ENCODE measurements around the gene NFYA. TPM values are rescaled to one million over a fixed set of nuclear protein-coding genes. Genes with fewer than 3 reads are reported as not detected.

Gene NFYA
- total and polyA plus RNA-seq, 9 donors: 7.6 to 33.3 (median 20.7) TPM

- no peaks in the 10 kb centered on the region for H3K9me3 ChIP-seq
- H3K27ac ChIP-seq: no peak overlapping the region
- DNase-seq: no peak
- H3K36me3 ChIP-seq: no peaks in the 10 kb centered on the region
- H3K4me3 ChIP-seq: no peak overlapping the region
- 78 to 84% (median 82%) methylated on average over 3 of the region's 3 CpGs for WGBS, 3 donors
- H3K27me3 ChIP-seq: no peaks in the 10 kb centered on the region
- TF ChIP-seq POLR2A (IDR thresholded peaks at IDR 0.05) (no peak), CTCF (IDR thresholded peaks at IDR 0.05) (no peak), EP300 (IDR thresholded peaks at IDR 0.05) (no peak)
- peaks cover 5% of the 10 kb centered on the region for H3K4me1 ChIP-seq (ENCODE audit: insufficient read depth)
- intact Hi-C loops (cut with DNase I): no loop called here
These were observed 5.3 kb downstream of the NFYA start for GRCh38 chr6:41078101-41078500.

- no peaks in the 10 kb centered on the region for H3K9me3 ChIP-seq
- no peak for TF ChIP-seq EP300 (IDR thresholded peaks at IDR 0.05)
- no peak for TF ChIP-seq CTCF (IDR thresholded peaks at IDR 0.05)
- TF ChIP-seq POLR2A (IDR thresholded peaks at IDR 0.05): no peak
- H3K36me3 ChIP-seq: no peaks in the 10 kb centered on the region
- intact Hi-C loops (cut with DNase I): no loop called here
- no peak for DNase-seq
- H3K27ac ChIP-seq: no peak overlapping the region
- H3K4me3 ChIP-seq: no peak overlapping the region
- H3K4me1 ChIP-seq (ENCODE audit: insufficient read depth): peaks cover 5% of the 10 kb centered on the region
- H3K27me3 ChIP-seq: no peaks in the 10 kb centered on the region
- 88 to 100% (median 98%) methylated on average over 1 of the region's 1 CpG for WGBS, 3 donors
These were observed 6.3 kb downstream of the NFYA start for GRCh38 chr6:41079080-41079479.

DNA sequence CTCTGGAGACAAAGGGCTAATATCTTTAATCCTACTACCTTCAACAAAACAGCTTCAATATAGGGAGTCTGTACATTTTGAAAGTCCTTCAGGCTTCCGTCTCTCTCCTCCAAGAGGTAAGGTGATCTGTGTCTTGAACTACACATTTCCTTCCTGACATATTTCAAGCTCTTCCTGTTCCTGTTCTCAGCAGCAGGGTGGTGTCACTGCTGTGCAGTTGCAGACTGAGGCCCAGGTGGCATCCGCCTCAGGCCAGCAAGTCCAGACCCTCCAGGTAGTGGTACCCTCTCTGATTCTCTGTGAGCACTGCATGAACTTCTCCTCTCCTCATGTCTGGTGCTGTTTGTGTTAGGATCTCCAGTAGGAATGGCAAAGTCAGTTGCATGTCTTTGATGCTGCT is 7.8 kb downstream of the NFYA start:
- H3K27me3 ChIP-seq: no peaks in the 10 kb centered on the region
- H3K36me3 ChIP-seq: no peaks in the 10 kb centered on the region
- H3K4me1 ChIP-seq (ENCODE audit: insufficient read depth): no peaks in the 10 kb centered on the region
- no peak for DNase-seq
- 94 to 100% (median 95%) methylated on average over 2 of the region's 2 CpGs for WGBS, 3 donors
- H3K27ac ChIP-seq: no peak overlapping the region
- TF ChIP-seq POLR2A (IDR thresholded peaks at IDR 0.05) (no peak), EP300 (IDR thresholded peaks at IDR 0.05) (no peak), CTCF (IDR thresholded peaks at IDR 0.05) (no peak)
- no peaks in the 10 kb centered on the region for H3K9me3 ChIP-seq
- intact Hi-C loops (cut with DNase I): no loop called here
- no peak overlapping the region for H3K4me3 ChIP-seq

DNA sequence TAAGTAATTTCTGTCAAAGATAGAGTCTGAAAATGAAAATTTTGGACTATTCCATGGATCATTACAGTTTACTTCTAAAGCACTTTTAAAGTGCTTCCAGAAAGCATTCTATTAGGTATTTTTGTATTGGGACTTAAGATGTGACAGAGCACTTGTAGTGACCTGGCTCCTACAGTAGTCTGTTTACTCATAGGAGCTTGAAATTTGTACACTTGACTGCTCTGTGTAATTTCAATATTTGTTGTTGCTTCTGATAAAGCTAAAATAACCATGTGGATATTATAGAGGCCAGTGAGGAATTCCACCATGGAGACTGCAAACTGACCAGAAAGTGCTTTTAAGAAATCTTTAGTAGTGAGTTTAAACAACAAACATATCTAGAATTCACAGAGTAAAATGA is 10.3 kb downstream of the NFYA start:
- Histone ChIP-seq H3K4me3 (no peak overlapping the region), H3K36me3 (no peaks in the 10 kb centered on the region), H3K4me1 (ENCODE audit: insufficient read depth) (no peaks in the 10 kb centered on the region), H3K27ac (no peak overlapping the region), H3K9me3 (no peaks in the 10 kb centered on the region), H3K27me3 (no peaks in the 10 kb centered on the region)
- TF ChIP-seq POLR2A (IDR thresholded peaks at IDR 0.05) (no peak), CTCF (IDR thresholded peaks at IDR 0.05) (no peak), EP300 (IDR thresholded peaks at IDR 0.05) (no peak)
- DNase-seq: no peak
- intact Hi-C loops (cut with DNase I): no loop called here

DNA sequence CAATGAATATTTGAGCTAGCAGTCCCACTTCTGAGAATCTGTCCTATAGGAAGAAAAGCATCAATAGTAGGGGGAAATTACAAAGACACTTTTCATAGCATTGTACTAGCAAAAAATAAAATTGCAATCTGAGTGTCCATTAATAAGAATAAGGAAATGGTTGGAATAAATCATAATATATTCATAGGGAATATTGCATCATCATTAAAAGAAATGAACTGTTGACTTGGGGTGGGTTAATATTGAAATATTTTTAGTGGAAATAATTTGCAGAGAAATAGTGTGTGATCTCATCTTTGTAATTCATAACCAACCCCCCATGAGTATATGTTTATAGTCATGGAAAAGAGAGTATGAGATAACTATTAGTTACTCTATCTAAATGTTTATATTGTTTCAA is 12.4 kb downstream of the NFYA start:
- TF ChIP-seq CTCF (IDR thresholded peaks at IDR 0.05) (no peak), EP300 (IDR thresholded peaks at IDR 0.05) (no peak), POLR2A (IDR thresholded peaks at IDR 0.05) (no peak)
- intact Hi-C loops (cut with DNase I): no loop called here
- Histone ChIP-seq H3K9me3 (no peaks in the 10 kb centered on the region), H3K4me3 (no peak overlapping the region), H3K27ac (no peak overlapping the region), H3K36me3 (no peaks in the 10 kb centered on the region), H3K4me1 (ENCODE audit: insufficient read depth) (no peaks in the 10 kb centered on the region), H3K27me3 (no peaks in the 10 kb centered on the region)
- DNase-seq: no peak

Data from ovary (tissue), 9 donors.